NT2/D1 (cell line): Measurements from ENCODE around the gene MGLL.
"Not testable (repeated sequence)": the region's sequence is repeated elsewhere in the genome, so short reads cannot be mapped to it uniquely, and the experiment has no call there.

Experiments used
- DNase-seq: peaks from one replicate; pipeline ENCODE4 v3.0.0-alpha.2; 2011; ENCODE audit warnings: low read depth, low spot score
- H3K27me3 ChIP-seq: 2 replicates; pipeline ENCODE4 v1.6.0; 2011; ENCODE audit warnings: mild to moderate bottlenecking; ENCODE audit not compliant: insufficient read length, insufficient read depth
- H3K36me3 ChIP-seq: 2 replicates; pipeline ENCODE4 v1.6.1; 2011; ENCODE audit warnings: mild to moderate bottlenecking, low read length, mixed read lengths; ENCODE audit not compliant: insufficient read depth, insufficient read length
- H3K4me1 ChIP-seq: 2 replicates; pipeline ENCODE4 v1.5.1; 2011; ENCODE audit not compliant: insufficient read depth, insufficient read length
- H3K4me3 ChIP-seq: 2 replicates; pipeline ENCODE4 v1.5.1; 2011; ENCODE audit warnings: low read depth; ENCODE audit not compliant: insufficient read length
- H3K9ac ChIP-seq: 2 replicates; pipeline ENCODE4 v1.6.0; 2011; ENCODE audit warnings: low read depth; ENCODE audit not compliant: insufficient read length
- H3K9me3 ChIP-seq: 2 replicates; pipeline ENCODE4 v1.5.1; 2011; ENCODE audit warnings: mild to moderate bottlenecking, low read length; ENCODE audit not compliant: insufficient read depth
- SUZ12 ChIP-seq: IDR thresholded peaks from 2 replicates; pipeline ENCODE4 v1.6.1; 2011; ENCODE audit not compliant: insufficient read length, insufficient read depth; ENCODE audit errors: extremely low read depth
- YY1 ChIP-seq: IDR thresholded peaks from 2 replicates; pipeline ENCODE4 v1.6.1; 2011; ENCODE audit not compliant: insufficient read length, insufficient read depth
- ZNF274 ChIP-seq: IDR thresholded peaks from 2 replicates; pipeline ENCODE4 v1.6.1; 2011; ENCODE audit warnings: mild to moderate bottlenecking, low read depth, low read length

MGLL gene

DNA sequence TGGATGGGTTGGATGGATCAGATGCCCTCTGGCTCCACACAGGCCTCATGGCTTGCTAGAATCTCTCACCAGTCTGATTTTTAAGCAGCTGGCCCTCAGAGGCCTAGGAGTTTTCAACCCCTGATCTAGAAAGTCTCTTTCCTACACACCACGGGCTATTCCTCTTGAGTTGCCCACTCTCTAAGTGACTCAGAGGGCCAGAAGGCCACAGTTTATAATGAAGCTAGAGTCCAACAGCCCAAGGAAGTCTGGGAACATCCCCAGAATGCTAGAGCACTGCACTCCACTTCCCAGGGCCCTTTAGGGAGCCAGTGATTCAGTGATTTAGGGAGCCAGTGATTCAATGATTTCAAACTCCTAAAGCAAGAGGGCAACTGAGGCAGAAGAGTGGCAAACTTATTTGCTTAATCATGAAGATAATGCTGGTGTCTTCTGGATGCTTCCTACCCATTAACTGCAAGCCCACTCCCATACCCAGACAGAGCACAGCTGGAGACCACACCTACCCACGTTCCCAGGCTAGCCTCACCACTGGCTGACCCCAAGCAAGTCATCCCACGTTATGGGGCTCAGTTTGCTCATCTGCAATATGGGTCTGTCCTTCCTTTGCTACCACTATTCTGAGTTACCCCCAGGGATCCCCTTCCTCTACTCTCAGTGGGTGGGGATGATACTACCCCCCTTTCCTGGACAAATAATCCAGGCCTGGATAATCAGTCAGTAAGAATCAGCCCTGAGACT lies 112.8 kb downstream of the MGLL start:
- TF ChIP-seq YY1 (no peak), ZNF274 (no peak), SUZ12 (no peak)
- H3K9me3 ChIP-seq, result no peaks in the 10 kb centered on the region
- no peak for DNase-seq

GRCh38 chr3:127708837-127709236 lies 113.5 kb downstream of the MGLL start:
- Histone ChIP-seq H3K9ac (no peak overlapping the region), H3K9me3 (no peaks in the 10 kb centered on the region), H3K4me1 (peaks cover 18% of the 10 kb centered on the region), H3K27me3 (no peaks in the 10 kb centered on the region), H3K36me3 (no peaks in the 10 kb centered on the region), H3K4me3 (no peak overlapping the region)
- TF ChIP-seq SUZ12 (no peak), ZNF274 (no peak)
- DNase-seq, result no peak

More for the DNA sequence above, 112.8 kb downstream of the MGLL start:
- no peak overlapping the region for H3K9ac ChIP-seq
- H3K36me3 ChIP-seq, result no peaks in the 10 kb centered on the region
- H3K27me3 ChIP-seq, result no peaks in the 10 kb centered on the region
- H3K4me1 ChIP-seq, result peaks cover 23% of the 10 kb centered on the region
- no peak overlapping the region for H3K4me3 ChIP-seq

DNA sequence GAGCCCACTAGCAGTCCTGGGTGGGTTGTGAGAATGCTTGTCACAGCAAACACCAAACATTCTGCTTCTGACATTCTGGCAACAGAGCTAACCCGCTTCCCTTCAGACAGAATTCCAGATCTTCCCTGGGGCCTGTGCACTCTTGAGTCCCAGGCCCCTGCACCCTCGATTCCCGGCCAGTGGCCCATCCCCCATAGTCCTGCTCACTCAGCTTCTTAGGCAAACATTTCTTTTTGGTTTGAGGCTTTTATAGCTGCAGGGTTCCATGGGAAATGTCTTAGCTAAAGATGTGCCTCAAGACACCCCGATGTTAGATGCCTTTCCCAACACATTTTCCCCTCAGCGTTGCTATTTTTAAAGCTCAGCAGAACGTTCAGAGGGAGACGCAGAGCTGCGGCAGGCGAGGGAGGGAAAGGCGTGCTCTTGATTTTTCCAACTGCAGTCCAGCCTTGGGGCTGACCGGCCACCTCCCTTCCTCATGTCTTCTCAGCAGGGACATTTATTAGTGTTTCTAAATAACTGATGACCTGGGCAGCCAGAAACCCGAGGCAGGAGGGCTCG lies 114.4 kb downstream of the MGLL start:
- Histone ChIP-seq H3K27me3 (no peaks in the 10 kb centered on the region), H3K36me3 (no peaks in the 10 kb centered on the region), H3K4me3 (no peak overlapping the region), H3K9ac (no peak overlapping the region), H3K9me3 (no peaks in the 10 kb centered on the region), H3K4me1 (peaks cover 20% of the 10 kb centered on the region)
- TF ChIP-seq YY1, result no peak
- TF ChIP-seq SUZ12, result no peak
- no peak for TF ChIP-seq ZNF274
- no peak for DNase-seq

- Histone ChIP-seq H3K9me3 (no peaks in the 10 kb centered on the region), H3K4me3 (no peak overlapping the region), H3K27me3 (no peaks in the 10 kb centered on the region), H3K36me3 (no peaks in the 10 kb centered on the region), H3K9ac (no peak overlapping the region), H3K4me1 (peaks cover 23% of the 10 kb centered on the region)
- no peak for DNase-seq
- no peak for TF ChIP-seq YY1
- no peak for TF ChIP-seq SUZ12
- TF ChIP-seq ZNF274, result no peak
These were observed 115.4 kb downstream of the MGLL start for GRCh38 chr3:127706785-127707351.

DNA sequence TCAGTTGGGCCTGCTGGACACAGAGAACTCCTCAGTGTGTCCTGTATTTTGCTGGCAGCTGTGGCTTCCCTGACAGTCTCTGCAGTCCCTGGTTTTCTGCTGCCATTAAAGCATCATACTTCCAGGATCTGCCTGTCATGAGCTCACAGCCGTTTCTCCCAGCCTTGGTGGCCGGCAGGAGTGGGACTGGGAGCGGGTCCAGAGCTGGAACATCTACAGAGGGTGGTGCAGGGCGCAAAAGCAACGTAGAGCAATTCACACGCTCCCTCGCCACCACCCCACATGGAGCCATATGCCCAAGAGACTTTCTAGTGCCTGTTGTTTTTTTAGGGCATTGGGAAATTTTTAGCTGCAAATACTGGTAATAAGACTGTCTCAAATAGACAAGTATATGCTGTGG lies 116.0 kb downstream of the MGLL start:
- no peak for DNase-seq
- no peak overlapping the region for H3K4me3 ChIP-seq

DNA sequence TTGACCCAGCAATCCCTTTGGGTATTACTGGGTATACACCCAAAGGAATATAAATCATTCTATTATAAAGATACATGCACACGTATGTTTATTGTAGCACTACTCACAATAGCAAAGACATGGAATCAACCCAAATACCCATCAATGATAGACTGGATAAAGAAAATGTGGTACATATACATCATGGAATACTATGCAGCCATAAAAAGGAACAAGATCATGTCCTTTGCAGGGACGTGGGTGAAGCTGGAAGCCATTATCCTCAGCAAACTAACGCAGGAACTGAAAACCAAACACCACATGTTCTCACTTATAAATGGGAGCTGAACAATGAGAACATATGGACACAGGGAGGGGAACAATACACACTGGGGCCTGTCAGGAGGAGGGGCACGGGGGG lies 117.5 kb downstream of the MGLL start:
- not testable (repeated sequence) for H3K9me3 ChIP-seq, H3K9ac ChIP-seq, H3K27me3 ChIP-seq, DNase-seq, H3K4me3 ChIP-seq, H3K36me3 ChIP-seq
- peaks cover 17% of the 10 kb centered on the region for H3K4me1 ChIP-seq

More for the DNA sequence above, 116.0 kb downstream of the MGLL start:
- no peak for TF ChIP-seq SUZ12
- no peak for TF ChIP-seq YY1
- no peak for TF ChIP-seq ZNF274
- Histone ChIP-seq H3K4me1 (peaks cover 23% of the 10 kb centered on the region), H3K36me3 (no peaks in the 10 kb centered on the region), H3K9me3 (no peaks in the 10 kb centered on the region), H3K27me3 (no peaks in the 10 kb centered on the region), H3K9ac (no peak overlapping the region)

GRCh38 chr3:127702151-127702578 lies 120.2 kb downstream of the MGLL start:
- DNase-seq, result no peak
- Histone ChIP-seq H3K36me3 (no peaks in the 10 kb centered on the region), H3K9ac (no peak overlapping the region), H3K27me3 (no peaks in the 10 kb centered on the region), H3K9me3 (no peaks in the 10 kb centered on the region), H3K4me3 (no peak overlapping the region), H3K4me1 (peaks cover 16% of the 10 kb centered on the region)
- TF ChIP-seq SUZ12, result no peak
